ENCODE measurements around the gene RERG. TPM values are rescaled to one million over a fixed set of nuclear protein-coding genes. Genes with fewer than 3 reads are reported as not detected.

The RERG gene
- total RNA-seq, 3 donors from 2014 or later (not counting 1 experiment from before 2014, with no cell fraction given), result not detected

DNA sequence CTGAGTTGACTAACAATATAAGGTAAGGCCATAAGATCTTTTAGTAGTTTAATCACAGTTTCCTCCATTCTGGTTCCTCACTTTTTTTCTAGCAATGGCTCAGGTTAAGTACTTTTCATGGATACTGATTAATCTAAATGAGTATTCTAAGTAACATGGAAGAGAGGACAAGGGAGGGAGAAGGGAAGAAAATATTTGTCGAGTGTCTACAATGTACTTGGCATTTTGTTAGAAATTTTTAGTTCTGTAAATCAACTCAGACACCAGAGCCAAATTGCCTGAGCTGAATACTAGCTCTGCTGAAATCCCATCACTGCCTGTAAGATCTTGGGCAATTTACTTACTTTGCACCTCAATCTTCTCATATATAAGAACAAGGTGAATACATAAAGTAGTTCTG is 20.2 kb downstream of the RERG start:
- H3K36me3 Mint-ChIP-seq, result no peaks in the 10 kb centered on the region
- Histone ChIP-seq H3K27me3 (ENCODE audit: control insufficient read depth, insufficient read depth, low read length) (no peaks in the 10 kb centered on the region), H3K4me1 (ENCODE audit: control insufficient read depth, insufficient read depth, low read length) (no peaks in the 10 kb centered on the region), H3K9me3 (ENCODE audit: control insufficient read depth, insufficient read depth, low read length) (no peaks in the 10 kb centered on the region), H3K27ac (ENCODE audit: low read length) (no peak overlapping the region), H3K36me3 (ENCODE audit: control insufficient read depth, insufficient read depth, low read length) (no peaks in the 10 kb centered on the region), H3K4me3 (ENCODE audit: low read length) (no peak overlapping the region)
- intact Hi-C loops (cut with micrococcal nuclease), result no loop called here
- H3K4me1 Mint-ChIP-seq, result no peaks in the 10 kb centered on the region
- no peak overlapping the region for H3K4me3 Mint-ChIP-seq
- DNase-seq (no peak), ATAC-seq (no peak)
- peaks cover 3 to 32% of the 10 kb centered on the region in 2 donors for H3K27me3 Mint-ChIP-seq (ENCODE audit: low read depth in 2 of 2)
- 100% methylated on average over 1 of the region's 1 CpG for WGBS (ENCODE audit: insufficient coverage)
- H3K27ac Mint-ChIP-seq, result no peak overlapping the region
- peaks cover 0 to 2% of the 10 kb centered on the region in 2 donors for H3K9me3 Mint-ChIP-seq
- TF ChIP-seq, protein P1, sequence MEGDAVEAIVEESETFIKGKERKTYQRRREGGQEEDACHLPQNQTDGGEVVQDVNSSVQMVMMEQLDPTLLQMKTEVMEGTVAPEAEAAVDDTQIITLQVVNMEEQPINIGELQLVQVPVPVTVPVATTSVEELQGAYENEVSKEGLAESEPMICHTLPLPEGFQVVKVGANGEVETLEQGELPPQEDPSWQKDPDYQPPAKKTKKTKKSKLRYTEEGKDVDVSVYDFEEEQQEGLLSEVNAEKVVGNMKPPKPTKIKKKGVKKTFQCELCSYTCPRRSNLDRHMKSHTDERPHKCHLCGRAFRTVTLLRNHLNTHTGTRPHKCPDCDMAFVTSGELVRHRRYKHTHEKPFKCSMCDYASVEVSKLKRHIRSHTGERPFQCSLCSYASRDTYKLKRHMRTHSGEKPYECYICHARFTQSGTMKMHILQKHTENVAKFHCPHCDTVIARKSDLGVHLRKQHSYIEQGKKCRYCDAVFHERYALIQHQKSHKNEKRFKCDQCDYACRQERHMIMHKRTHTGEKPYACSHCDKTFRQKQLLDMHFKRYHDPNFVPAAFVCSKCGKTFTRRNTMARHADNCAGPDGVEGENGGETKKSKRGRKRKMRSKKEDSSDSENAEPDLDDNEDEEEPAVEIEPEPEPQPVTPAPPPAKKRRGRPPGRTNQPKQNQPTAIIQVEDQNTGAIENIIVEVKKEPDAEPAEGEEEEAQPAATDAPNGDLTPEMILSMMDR (IDR thresholded peaks at IDR 0.05), result no peak

DNA sequence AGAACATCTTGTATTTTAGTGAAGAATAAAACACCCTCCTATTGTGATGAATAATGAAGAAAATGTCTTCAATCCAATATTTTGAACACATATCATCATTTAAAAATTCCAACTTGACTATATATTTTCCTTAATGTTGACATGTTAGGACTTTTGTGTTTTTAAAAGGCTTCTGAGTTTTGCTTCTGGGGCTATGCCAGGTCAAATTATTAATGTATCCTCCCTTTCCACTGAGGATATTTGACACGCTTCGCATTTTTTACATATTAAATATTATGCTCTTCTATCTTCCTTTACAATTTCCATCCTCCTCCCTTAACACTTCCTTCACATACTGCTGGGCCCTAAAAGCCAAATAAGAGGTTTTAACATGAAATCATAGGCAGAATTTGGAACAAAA is 20.6 kb downstream of the RERG start:
- no peaks in the 10 kb centered on the region for H3K4me1 ChIP-seq (ENCODE audit: control insufficient read depth, insufficient read depth, low read length)
- H3K27ac ChIP-seq (ENCODE audit: low read length), result no peak overlapping the region
- no peaks in the 10 kb centered on the region for H3K36me3 Mint-ChIP-seq
- no peaks in the 10 kb centered on the region for H3K36me3 ChIP-seq (ENCODE audit: control insufficient read depth, insufficient read depth, low read length)
- intact Hi-C loops (cut with micrococcal nuclease), result no loop called here
- H3K27ac Mint-ChIP-seq, result no peak overlapping the region
- 97% methylated on average over 2 of the region's 2 CpGs for WGBS (ENCODE audit: insufficient coverage)
- ATAC-seq (no peak), DNase-seq (no peak)
- H3K9me3 ChIP-seq (ENCODE audit: control insufficient read depth, insufficient read depth, low read length), result no peaks in the 10 kb centered on the region
- H3K4me1 Mint-ChIP-seq, result no peaks in the 10 kb centered on the region
- no peaks in the 10 kb centered on the region for H3K27me3 ChIP-seq (ENCODE audit: control insufficient read depth, insufficient read depth, low read length)
- peaks cover 3 to 32% of the 10 kb centered on the region in 2 donors for H3K27me3 Mint-ChIP-seq (ENCODE audit: low read depth in 2 of 2)
- H3K4me3 ChIP-seq (ENCODE audit: low read length), result no peak overlapping the region
- TF ChIP-seq, protein P1 (IDR thresholded peaks at IDR 0.05), result no peak
- H3K4me3 Mint-ChIP-seq, result no peak overlapping the region
- peaks cover 0 to 2% of the 10 kb centered on the region in 2 donors for H3K9me3 Mint-ChIP-seq

DNA sequence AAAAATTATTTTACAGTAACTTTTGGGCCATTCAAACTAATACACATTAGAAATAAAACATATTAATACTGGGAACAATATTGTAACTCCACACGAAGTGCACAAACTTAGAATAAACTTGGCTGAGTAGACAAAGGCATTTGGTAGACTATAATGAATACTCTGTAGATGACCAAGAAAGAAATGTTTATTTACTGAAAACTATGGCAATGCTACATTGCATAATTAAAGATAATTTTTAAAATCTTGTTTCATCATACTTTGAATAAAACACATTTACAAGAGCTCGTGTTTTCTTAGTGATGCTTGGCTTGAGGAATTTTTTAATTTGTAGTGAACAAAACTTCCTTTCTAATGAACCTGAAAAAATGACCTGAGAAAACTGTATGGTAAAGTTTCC is 21.3 kb downstream of the RERG start:
- Histone ChIP-seq H3K4me1 (ENCODE audit: control insufficient read depth, insufficient read depth, low read length) (no peaks in the 10 kb centered on the region), H3K27ac (ENCODE audit: low read length) (no peak overlapping the region), H3K4me3 (ENCODE audit: low read length) (no peak overlapping the region), H3K27me3 (ENCODE audit: control insufficient read depth, insufficient read depth, low read length) (peaks cover 2% of the 10 kb centered on the region), H3K36me3 (ENCODE audit: control insufficient read depth, insufficient read depth, low read length) (no peaks in the 10 kb centered on the region), H3K9me3 (ENCODE audit: control insufficient read depth, insufficient read depth, low read length) (no peaks in the 10 kb centered on the region)
- Mint-ChIP-seq H3K4me1 (no peaks in the 10 kb centered on the region), H3K9me3 (peaks cover 0 to 2% of the 10 kb centered on the region in 2 donors), H3K27me3 (ENCODE audit: low read depth in 2 of 2) (peaks cover 3 to 30% of the 10 kb centered on the region in 2 donors), H3K4me3 (no peak overlapping the region), H3K36me3 (no peaks in the 10 kb centered on the region), H3K27ac (no peak overlapping the region)
- WGBS (ENCODE audit: insufficient coverage), result no CpG with 5 or more reads among the region's 2 CpGs
- TF ChIP-seq, protein P1 (IDR thresholded peaks at IDR 0.05), result no peak
- ATAC-seq (no peak), DNase-seq (no peak)
- intact Hi-C loops (cut with micrococcal nuclease), result no loop called here

All from natural killer cell (primary cell).